HG03103 (cell line): ENCODE data around the gene TXNDC15.
A peak's percentile ranks its signal among the peaks of the same experiment; 100 is the strongest.
"Not testable (repeated sequence)": the region's sequence is repeated elsewhere in the genome, so short reads cannot be mapped to it uniquely, and the experiment has no call there.

Experiments
- ATAC-seq: cut with Tn5 transposase; IDR thresholded peaks from one replicate; pipeline ENCODE4 v1.9.1; 2021; ENCODE audit warnings: low read depth; ENCODE audit not compliant: unreplicated experiment

Gene TXNDC15, protein sequence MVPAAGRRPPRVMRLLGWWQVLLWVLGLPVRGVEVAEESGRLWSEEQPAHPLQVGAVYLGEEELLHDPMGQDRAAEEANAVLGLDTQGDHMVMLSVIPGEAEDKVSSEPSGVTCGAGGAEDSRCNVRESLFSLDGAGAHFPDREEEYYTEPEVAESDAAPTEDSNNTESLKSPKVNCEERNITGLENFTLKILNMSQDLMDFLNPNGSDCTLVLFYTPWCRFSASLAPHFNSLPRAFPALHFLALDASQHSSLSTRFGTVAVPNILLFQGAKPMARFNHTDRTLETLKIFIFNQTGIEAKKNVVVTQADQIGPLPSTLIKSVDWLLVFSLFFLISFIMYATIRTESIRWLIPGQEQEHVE

GRCh38 chr5:134873987-134874830 is at the start of gene TXNDC15:
Gene TXNDC15, plus strand, starts transcription at chr5:134874371. Its CDS starts 57 bp downstream, at chr5:134874428.
- ATAC-seq = peak; percentile 60

DNA sequence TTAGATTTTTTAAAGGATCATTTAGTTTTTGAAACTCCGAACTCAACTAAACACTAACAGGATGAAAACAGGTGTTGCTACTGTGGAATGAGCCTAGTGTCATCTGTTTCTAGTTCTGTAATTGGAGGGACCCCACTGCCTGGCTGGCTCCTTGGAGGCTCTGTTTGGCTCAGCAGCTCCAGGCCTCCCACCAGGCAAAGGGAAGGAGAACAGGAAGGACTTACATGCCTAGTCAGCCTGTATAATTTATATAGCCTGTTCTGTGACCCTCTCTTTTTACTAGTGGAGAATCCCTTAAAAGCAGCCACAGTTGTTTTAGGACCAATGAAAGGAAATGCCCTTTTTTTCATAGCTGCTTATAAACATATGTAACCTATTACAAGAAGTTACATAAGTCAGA is 49.5 kb upstream of the TXNDC15 start:
- no peak for ATAC-seq

- ATAC-seq = no peak
Measured at GRCh38 chr5:134825212-134825611, 49.0 kb upstream of the TXNDC15 start.

GRCh38 chr5:134833340-134834032 is 40.7 kb upstream of the TXNDC15 start:
- ATAC-seq = no peak

GRCh38 chr5:134835623-134836022 is 38.5 kb upstream of the TXNDC15 start:
- ATAC-seq = no peak

- ATAC-seq = no peak
Measured at GRCh38 chr5:134837530-134838181, 36.5 kb upstream of the TXNDC15 start.

GRCh38 chr5:134838361-134838760 is 35.8 kb upstream of the TXNDC15 start:
- not testable (repeated sequence) for ATAC-seq

- no peak for ATAC-seq
Measured at GRCh38 chr5:134840811-134841210, 33.4 kb upstream of the TXNDC15 start.

DNA sequence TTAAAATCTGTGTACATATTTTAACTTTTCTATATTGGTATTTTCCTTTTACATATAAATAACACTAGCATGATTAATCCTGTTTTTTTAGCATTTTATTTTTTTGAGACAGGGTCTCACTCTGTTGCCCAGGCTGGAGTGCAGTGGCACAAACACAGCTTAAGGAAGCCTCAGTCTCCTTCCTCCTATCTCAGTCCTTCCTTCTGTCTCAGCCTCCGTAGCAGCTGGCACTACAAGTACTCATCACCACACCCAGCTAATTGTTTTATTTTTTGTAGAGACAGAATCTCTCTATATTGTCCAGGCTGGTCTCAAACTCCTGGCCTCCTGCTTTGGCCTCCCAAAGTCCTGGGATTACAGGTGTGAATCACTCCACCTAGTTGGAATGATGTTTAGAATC is 29.9 kb upstream of the TXNDC15 start:
- no peak for ATAC-seq

DNA sequence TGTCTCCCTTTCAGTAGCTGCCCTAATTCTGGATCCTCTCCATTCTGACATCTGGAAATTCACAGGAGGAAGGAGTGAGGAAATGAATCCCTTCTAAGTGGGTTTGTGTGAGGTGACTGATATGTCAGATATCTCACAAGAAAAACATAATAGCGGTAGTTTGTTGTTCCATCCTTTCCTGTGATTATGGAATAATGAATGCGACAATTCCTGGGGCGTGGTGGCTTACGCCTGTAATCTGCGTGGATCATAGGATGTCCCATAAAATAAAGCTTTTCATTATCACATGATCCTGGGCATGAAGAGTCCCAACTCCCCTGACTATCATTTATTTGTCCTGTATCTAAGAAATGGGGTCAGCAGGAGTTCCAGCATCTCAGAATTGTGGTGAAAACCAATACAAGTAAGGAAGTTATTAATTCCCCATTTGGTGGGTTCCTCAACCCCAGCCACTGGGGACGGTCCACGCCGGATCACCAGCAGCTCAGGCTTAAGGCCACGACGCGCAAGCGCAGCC is 28.8 kb upstream of the TXNDC15 start:
- ATAC-seq = no peak

- peak; percentile 96 for ATAC-seq
Measured at GRCh38 chr5:134845852-134846640, 28.1 kb upstream of the TXNDC15 start, which contains the start of gene C5orf24. Gene C5orf24, plus strand, starts transcription at chr5:134845968. Its CDS starts 8,933 bp downstream, at chr5:134854901.

GRCh38 chr5:134846641-134846960 is 27.6 kb upstream of the TXNDC15 start:
- ATAC-seq = no peak

DNA sequence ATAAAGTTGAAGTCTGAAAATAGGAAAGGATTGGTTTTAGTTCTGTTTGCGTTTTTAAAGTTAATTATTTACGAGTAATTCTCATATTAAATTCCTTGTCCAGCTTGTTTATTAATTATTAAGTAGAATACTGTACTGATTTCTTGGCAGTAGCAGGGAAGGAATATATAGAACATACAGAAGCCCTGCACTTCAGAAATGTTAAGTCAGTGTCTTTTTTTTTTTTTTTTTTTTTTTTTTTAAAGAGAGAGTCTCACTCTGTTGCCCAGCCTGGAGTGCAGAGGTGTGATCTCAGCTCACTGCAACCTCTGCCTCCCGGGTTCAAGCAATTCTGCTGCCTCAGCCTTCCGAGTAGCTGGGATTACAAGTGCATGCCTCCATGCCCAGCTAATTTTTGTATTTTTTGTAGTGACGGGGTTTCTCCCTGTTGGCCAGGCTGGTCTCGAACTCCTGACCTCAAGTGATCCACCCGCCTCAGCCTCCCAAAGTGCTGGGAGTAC is 24.7 kb upstream of the TXNDC15 start:
- ATAC-seq = not testable (repeated sequence)

DNA sequence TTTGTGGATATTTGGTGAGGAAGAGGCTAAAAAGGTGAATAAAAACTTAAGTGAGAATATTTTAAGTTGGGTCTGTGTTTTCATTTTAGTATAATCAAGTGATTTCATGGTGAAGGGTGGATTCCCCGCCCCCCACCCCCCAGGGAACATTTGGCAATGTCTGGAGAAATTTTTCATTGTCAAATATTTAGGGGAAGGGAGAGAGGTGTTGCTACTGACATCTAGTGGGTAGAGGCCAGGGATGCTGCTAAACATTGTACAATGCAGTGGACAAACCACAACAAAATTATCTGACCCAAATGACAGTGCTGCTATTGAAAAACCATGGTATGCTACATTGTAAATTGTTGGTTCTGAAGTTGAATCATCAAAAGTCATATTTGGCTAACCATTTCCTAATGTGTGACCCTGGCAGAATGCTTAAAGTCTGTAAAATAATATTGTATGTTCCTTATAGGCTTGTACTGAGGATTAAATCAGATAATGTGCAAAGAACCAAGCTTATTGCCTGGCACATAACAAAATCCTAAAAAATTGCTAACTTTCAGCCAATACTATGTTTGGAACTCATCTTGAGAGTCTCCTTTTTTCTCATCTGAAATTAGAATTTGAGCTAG is 22.8 kb upstream of the TXNDC15 start:
- ATAC-seq = no peak

GRCh38 chr5:134856465-134856864 is 17.7 kb upstream of the TXNDC15 start:
- not testable (repeated sequence) for ATAC-seq

DNA sequence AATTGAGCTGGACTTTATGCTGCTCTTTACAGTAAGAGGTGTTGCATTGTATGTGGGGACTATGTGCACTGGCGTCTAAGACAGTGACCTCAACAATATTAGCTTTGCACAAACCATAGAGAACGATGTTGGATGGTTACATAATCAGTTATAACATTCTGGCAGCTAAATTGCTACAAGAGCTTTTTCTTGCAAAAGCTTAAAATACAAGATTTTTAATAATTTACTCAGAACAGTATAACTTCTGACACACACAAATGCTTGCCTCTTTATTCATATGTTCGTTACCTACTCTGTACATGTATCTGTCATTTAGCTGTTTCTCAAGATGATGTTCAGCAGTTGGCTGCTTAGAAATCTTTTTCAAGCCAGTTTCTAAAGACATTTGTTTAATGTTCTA is 16.8 kb upstream of the TXNDC15 start:
- no peak for ATAC-seq

DNA sequence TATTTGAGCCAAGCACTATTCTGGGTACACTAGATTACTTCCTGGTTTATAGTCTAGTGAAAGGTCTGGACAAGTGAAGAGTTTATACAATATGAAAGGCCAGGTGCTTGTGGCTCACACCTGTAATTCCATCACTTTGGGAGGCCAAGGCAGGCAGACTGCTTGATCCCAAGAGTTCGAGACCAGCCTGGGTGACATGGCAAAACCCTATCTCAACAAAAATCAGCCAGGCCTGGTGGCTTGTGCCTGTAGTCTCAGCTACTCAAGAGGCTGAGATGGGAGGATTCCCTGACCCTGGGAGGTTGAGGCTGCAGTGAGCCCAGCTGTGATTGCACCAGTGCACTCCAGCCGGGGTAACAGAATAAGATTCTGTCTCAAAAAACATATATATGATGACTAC is 9.5 kb upstream of the TXNDC15 start:
- no peak for ATAC-seq

GRCh38 chr5:134873494-134873893 is 677 bp upstream of the TXNDC15 start:
- no peak for ATAC-seq
